Hindlimb muscle (tissue), 1 donor: ENCODE results near the gene CUL4A. TPM values are rescaled to one million over a fixed set of nuclear protein-coding genes. Genes with fewer than 3 reads are reported as not detected.
"Not testable (repeated sequence)": the region's sequence is repeated elsewhere in the genome, so short reads cannot be mapped to it uniquely, and the experiment has no call there.

Experiments used
- DNase-seq: peaks from one replicate; pipeline ENCODE4 v3.0.0-alpha.2; 2013
- polyA plus RNA-seq: library from polyadenylated mRNA; unstranded; fragments of 120-200 nt; gene quantifications from one replicate; pipeline ENCODE4 v1.2.1, GENCODE V29; 2013; ENCODE audit not compliant: insufficient read length

Gene CUL4A
- polyA plus RNA-seq, 1 donor, result 72.9 TPM

DNA sequence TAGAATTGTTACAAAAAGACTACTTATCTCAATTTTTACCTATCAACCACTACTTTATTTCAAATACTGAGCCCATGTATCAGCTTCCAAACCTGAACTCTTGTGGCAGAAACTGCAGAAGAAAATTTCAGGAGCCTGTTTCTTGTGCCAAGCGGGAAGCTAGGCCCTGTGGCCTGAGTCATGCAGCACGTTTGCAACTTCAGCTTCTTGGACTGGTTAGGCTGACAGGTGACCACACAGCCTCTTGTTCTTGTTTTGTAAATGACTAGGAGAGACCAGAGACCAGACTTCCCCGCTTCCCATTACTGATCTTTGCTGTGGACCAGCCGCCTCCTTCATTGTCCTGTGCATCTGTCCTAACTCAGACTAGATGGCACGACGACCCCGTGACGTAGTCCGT, 84.3 kb downstream of the CUL4A start:
- DNase-seq, result no peak

DNA sequence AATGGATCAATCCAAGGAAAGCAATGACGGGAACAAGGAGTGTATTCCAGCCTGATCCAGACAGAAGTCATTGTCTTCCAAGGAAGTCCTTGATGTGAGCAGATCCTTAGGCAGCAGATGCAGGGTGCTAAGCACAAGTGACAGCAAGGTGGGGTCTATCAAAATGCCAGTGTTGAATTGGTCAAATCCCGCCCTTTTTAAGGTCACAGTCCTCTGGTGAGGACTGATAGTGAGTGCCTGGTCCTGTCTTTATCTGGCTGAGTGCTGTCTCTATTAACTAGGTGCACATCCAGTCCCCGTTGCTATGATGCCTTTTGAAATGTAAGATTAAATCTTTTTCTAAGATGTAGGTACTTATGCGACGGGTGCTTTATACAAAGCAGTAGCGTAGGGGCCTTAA, 86.4 kb downstream of the CUL4A start:
- no peak for DNase-seq

- DNase-seq, result peak; percentile 100
Observed at GRCh38 chr13:113296823-113297369, 87.5 kb downstream of the CUL4A start, which contains the start of gene LAMP1. TSS of gene LAMP1 (plus strand) at chr13:113297239. CDS start at chr13:113297435, 196 bp downstream.

DNA sequence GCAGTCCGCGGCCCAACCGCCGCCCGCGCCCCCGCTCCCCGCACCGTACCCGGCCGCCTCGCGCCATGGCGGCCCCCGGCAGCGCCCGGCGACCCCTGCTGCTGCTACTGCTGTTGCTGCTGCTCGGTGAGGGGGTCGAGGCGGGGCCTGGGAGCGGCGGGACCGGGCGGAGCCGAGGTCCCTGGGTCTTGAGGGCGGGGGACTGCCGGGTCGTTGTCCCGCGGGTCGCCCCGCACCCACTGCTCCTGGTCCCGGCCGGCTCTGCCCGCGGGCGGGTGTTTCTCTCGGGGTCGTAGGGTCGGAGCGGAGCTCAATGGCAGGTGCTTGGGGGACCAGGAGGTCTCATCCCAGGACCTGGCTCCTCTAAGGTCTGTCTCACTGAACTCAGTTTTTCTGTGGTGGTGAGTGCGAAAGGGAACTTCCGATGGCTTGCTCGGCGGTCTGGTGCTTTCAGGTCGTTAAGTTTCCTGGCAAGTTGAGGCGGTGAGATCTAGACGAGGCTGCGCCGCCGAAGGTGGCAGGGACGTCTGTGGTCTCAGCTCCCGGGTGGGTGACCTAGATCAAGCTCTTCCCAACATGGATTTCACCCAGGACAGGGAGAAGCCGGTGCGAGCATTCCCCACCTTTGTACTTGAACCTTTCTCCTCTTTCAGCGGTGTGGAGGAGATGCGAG, 88.1 kb downstream of the CUL4A start:
- DNase-seq, result no peak

- no peak for DNase-seq
Observed at GRCh38 chr13:113298043-113298945, 88.9 kb downstream of the CUL4A start.

DNA sequence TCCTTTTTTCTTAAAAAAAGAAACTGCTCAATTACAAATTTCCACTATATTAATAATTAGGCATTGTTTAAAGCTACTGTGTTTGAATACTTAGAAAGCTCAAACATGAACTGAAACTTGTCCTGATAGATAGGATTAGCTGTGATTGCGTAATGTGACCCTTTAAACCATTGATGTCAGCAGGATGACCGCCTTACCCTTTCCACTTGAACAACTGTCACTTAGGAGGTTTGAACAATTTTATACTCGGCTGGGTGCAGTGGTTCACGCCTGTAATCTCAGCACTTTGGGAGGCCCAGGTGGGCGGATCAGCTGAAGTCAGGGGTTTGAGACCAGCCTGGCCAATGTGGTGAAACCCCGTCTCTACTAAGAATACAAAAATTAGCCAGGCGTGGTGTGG, 90.5 kb downstream of the CUL4A start:
- DNase-seq, result no peak

- no peak for DNase-seq
Observed at GRCh38 chr13:113302986-113303385, 93.6 kb downstream of the CUL4A start.

DNA sequence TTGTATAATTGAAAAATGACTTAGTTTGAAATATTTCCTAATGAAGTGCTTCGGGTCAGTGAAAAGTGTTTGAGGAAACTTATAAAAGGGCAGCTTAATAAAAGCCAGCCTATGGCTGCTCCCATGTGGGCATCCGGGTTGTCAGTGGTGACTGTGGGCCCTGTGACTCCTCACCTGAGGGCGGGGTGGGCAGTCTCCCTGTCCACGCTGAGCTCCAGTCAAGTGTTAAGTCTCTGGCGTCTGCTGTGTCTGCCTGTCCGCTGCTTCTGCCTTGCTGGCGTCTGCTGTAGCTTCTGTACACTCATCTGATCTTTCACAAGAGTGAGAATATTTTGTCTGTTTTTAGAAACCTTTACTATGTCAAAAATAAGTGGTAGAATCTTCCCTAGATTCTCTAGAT, 94.7 kb downstream of the CUL4A start:
- no peak for DNase-seq

DNA sequence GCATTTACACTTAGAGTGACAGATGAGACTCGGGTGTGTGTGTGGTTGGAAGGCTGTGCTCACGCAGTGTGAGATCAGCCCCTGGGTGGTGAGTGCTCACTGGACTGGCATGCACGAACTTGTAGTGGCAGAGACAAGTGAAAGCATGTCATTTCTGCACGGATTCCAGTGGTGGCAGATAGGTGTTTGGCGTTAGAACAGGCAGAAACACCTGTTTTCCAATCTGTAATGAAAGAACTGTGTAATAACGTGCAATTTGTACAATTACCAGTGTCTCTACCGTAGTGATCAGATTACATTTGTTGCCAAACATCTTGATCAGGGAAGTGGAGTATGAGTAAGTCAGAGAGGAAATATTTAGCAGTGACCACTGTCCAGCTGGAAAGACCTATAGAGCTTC, 95.8 kb downstream of the CUL4A start:
- DNase-seq, result no peak

DNA sequence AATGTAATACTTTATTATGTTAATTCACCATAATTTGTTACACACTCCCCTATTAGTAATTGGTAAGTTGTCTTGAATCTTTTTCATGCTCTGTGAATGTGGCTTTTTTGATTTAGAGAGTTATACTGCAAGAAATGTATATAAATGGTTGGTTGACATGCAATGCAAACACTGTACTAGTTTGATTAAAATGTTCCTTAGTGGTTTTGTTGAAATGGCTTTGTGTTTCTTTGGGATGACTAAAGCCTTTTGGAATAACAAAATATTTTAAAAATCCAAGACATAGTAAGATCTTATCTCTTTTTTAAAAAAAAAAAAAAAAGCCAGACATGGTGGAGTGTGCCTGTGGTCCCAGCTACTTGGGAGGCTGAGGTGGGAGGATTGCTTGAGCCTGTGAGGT, 98.1 kb downstream of the CUL4A start:
- no peak for DNase-seq

- DNase-seq, result no peak
Observed at GRCh38 chr13:113309473-113309872, 100.1 kb downstream of the CUL4A start.

- DNase-seq, result not testable (repeated sequence)
Observed at GRCh38 chr13:113314112-113314511, 104.7 kb downstream of the CUL4A start.

DNA sequence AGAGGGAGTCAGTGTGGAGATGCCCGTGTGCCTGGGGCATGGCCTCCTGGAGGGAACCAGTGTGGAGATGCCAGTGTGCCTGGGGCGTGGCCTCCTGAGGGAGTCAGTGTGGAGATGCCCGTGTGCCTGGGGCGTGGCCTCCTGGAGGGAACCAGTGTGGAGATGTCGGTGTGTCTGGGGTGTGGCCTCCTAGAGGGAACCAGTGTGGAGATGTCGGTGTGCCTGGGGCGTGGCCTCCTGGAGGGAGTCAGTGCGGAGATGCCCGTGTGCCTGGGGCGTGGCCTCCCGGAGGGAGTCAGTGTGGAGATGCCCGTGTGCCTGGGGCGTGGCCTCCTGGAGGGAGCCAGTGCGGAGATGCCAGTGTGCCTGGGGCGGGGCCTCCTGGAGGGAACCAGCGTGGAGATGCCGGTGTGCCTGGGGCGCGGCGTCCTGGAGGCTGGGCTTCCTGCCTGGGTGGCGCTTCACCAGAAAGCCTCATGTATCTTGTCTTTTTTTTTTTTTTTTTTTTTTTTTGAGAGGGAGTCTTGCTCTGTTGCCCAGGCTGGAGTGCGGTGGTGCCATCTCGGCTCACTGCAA, 105.6 kb downstream of the CUL4A start:
- not testable (repeated sequence) for DNase-seq

DNA sequence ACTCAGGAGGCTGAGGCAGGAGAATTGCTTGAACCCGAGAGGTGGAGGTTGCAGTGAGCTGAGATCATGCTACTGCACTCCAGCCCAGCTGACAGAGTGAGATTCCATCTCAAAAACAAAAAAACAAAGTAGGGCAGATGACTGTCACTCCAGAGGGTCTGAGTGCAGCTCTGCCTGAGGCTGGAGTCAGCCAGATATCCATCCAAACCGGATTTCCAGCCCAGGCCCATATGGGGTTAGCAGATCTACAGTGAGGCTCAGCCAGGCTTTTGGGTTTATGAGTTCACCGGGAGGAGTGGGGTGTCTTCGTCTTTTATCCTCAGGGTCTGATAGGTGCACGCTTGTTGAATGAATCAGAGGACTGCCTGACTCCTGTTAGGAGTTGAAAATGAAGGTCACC, 106.6 kb downstream of the CUL4A start:
- no peak for DNase-seq

Other genes with a start within 250 kb of the CUL4A start
- 23.3 TPM for gene MCF2L, start 240.4 kb upstream of the CUL4A start, polyA plus RNA-seq
- gene F7, start 103.8 kb upstream of the CUL4A start, polyA plus RNA-seq, result 1.0 TPM
- gene F10, start 86.8 kb upstream of the CUL4A start, polyA plus RNA-seq, result 17.2 TPM
- gene PROZ, start 51.0 kb upstream of the CUL4A start, polyA plus RNA-seq, result 0.17 TPM
- 37.6 TPM for gene PCID2, start 944 bp upstream of the CUL4A start, polyA plus RNA-seq
- 89.0 TPM for gene LAMP1, start 87.6 kb downstream of the CUL4A start, polyA plus RNA-seq
- gene GRTP1, start 154.5 kb downstream of the CUL4A start, polyA plus RNA-seq, result 3.7 TPM
- gene ADPRHL1, start 243.9 kb downstream of the CUL4A start, polyA plus RNA-seq, result 263 TPM